GM23248 (cell line): ENCODE data around the gene PLCH1. TPM values are rescaled to one million over a fixed set of nuclear protein-coding genes. Genes with fewer than 3 reads are reported as not detected.

Source experiments
- DNase-seq: peaks from one replicate; pipeline ENCODE4 v3.0.0-alpha.2; 2015
- H2AFZ ChIP-seq: fragments of 200-600 bp; sonication (generic); 2 replicates; pipeline ENCODE4 v1.6.1; 2016; ENCODE audit warnings: antibody characterized with exemption
- H3F3A ChIP-seq: fragments of 200-600 bp; sonication (generic); 2 replicates; pipeline ENCODE4 v1.6.1; 2016; ENCODE audit warnings: mild to moderate bottlenecking, antibody characterized with exemption, mixed run types; ENCODE audit not compliant: insufficient read depth
- H3K27ac ChIP-seq: fragments of 200-600 bp; sonication (generic); 2 replicates; pipeline ENCODE4 v1.5.1; 2016; ENCODE audit warnings: mild to moderate bottlenecking
- H3K27me3 ChIP-seq: fragments of 200-600 bp; sonication (generic); replicated peaks from 2 replicates; pipeline ENCODE4 v1.6.1; 2016; ENCODE audit warnings: mild to moderate bottlenecking; ENCODE audit not compliant: insufficient read depth
- H3K36me3 ChIP-seq: fragments of 200-600 bp; sonication (generic); 2 replicates; pipeline ENCODE4 v1.6.1; 2016; ENCODE audit warnings: low read depth, mild to moderate bottlenecking
- H3K4me1 ChIP-seq: fragments of 200-600 bp; sonication (generic); 2 replicates; pipeline ENCODE4 v1.6.1; 2016; ENCODE audit warnings: mild to moderate bottlenecking; ENCODE audit not compliant: insufficient read depth
- H3K4me2 ChIP-seq: fragments of 200-600 bp; sonication (generic); one replicate; pipeline ENCODE4 v1.6.1; 2016; ENCODE audit warnings: mild to moderate bottlenecking; ENCODE audit not compliant: unreplicated experiment
- H3K4me3 ChIP-seq: fragments of 200-600 bp; sonication (generic); 2 replicates; pipeline ENCODE4 v1.5.1; 2016; ENCODE audit warnings: mild to moderate bottlenecking
- H3K79me2 ChIP-seq: fragments of 200-600 bp; sonication (generic); 2 replicates; pipeline ENCODE4 v1.6.1; 2016; ENCODE audit warnings: mild to moderate bottlenecking; ENCODE audit not compliant: insufficient read depth
- H3K9ac ChIP-seq: fragments of 200-600 bp; sonication (generic); 2 replicates; pipeline ENCODE4 v1.6.1; 2016; ENCODE audit warnings: mild to moderate bottlenecking
- H3K9me2 ChIP-seq: fragments of 200-600 bp; sonication (generic); 2 replicates; pipeline ENCODE4 v1.6.1; 2016; ENCODE audit warnings: mixed run types, mild to moderate bottlenecking, moderate library complexity; ENCODE audit not compliant: insufficient read depth
- H3K9me3 ChIP-seq: fragments of 200-600 bp; sonication (generic); one replicate; pipeline ENCODE4 v1.6.1; 2017; ENCODE audit warnings: low read depth
- H4K20me1 ChIP-seq: fragments of 200-600 bp; sonication (generic); 2 replicates; pipeline ENCODE4 v1.6.0; 2016; ENCODE audit not compliant: insufficient read depth
- EZH2 ChIP-seq: fragments of 200-600 bp; sonication (generic); IDR thresholded peaks from 2 replicates; pipeline ENCODE4 v1.6.1; 2018; ENCODE audit warnings: antibody characterized with exemption, mild to moderate bottlenecking; ENCODE audit not compliant: insufficient read depth, poor library complexity, severe bottlenecking
- EZH2phosphoT487 ChIP-seq: fragments of 200-600 bp; sonication (generic); IDR thresholded peaks from 2 replicates; pipeline ENCODE4 v1.6.1; 2018; ENCODE audit warnings: antibody characterized with exemption, moderate library complexity, mild to moderate bottlenecking, low read depth; ENCODE audit not compliant: insufficient read depth
- WGBS, 2 experiments: methylation state at CpG; one replicate each; pipeline ENCODE4 v1.1.6; 2015 to 2017; ENCODE audit warnings: low lambda C conversion rate in 2 of 2, low coverage in 1 of 2; ENCODE audit errors: missing lambda C conversion rate in 2 of 2; 5-methylcytosine and 5-hydroxymethylcytosine counted together
- in situ Hi-C: fragments of 300-500 bp; cut with MboI; formaldehyde crosslinking; loops from 2 replicates; pipeline ENCODE4 v1.15.0; 2020
- polyA plus RNA-seq: library from polyadenylated mRNA; unstranded; fragments of >200 nt; fragmentation: Nextera tagmentation; extraction: Ambion mirVana; gene quantifications from 2 replicates; pipeline ENCODE4 v1.2.1, GENCODE V29; 2016
- total RNA-seq: library from RNA; depleted of rRNA; stranded (reverse); fragments of >200 nt; shearing (Covaris generic); gene quantifications from 2 replicates; pipeline ENCODE4 v1.2.3, GENCODE V29; 2014

Gene PLCH1
- total and polyA plus RNA-seq, 2 experiments from 2014 or later, result not detected

GRCh38 chr3:155390351-155390750 lies 354.5 kb downstream of the PLCH1 start:
- Histone ChIP-seq H3F3A (peaks cover 26% of the 10 kb centered on the region; the same call in 1 of the 2 replicates), H2AFZ (no peak overlapping the region), H3K9ac (peak overlapping the region; percentile 75), H4K20me1 (no peaks in the 10 kb centered on the region), H3K4me1 (peaks cover 26% of the 10 kb centered on the region), H3K36me3 (no peaks in the 10 kb centered on the region), H3K27me3 (no peaks in the 10 kb centered on the region), H3K9me2 (no peaks in the 10 kb centered on the region), H3K4me3 (no peak overlapping the region), H3K9me3 (no peaks in the 10 kb centered on the region), H3K27ac (peak overlapping the region; percentile 96), H3K4me2 (peak overlapping the region; percentile 67), H3K79me2 (no peaks in the 10 kb centered on the region)
- in situ Hi-C loops, result no loop called here
- no peak for DNase-seq
- TF ChIP-seq EZH2phosphoT487 (no peak), EZH2 (no peak)

- TF ChIP-seq EZH2 (no peak), EZH2phosphoT487 (no peak)
- no peak overlapping the region for H3K9ac ChIP-seq
- no peaks in the 10 kb centered on the region for H3K27me3 ChIP-seq
- H4K20me1 ChIP-seq, result no peaks in the 10 kb centered on the region
- H3K9me2 ChIP-seq, result no peaks in the 10 kb centered on the region
- peaks cover 26% of the 10 kb centered on the region; the same call in 1 of the 2 replicates for H3F3A ChIP-seq
- H3K4me2 ChIP-seq, result no peak overlapping the region
- H3K27ac ChIP-seq, result no peak overlapping the region
- no peak for DNase-seq
- H3K36me3 ChIP-seq, result no peaks in the 10 kb centered on the region
- in situ Hi-C loops, result no loop called here
- H3K4me1 ChIP-seq, result peaks cover 26% of the 10 kb centered on the region
- no peaks in the 10 kb centered on the region for H3K9me3 ChIP-seq
- no peak overlapping the region for H2AFZ ChIP-seq
- H3K4me3 ChIP-seq, result no peak overlapping the region
- no peaks in the 10 kb centered on the region for H3K79me2 ChIP-seq
- 98 to 100% methylated on average over 2 of the region's 2 CpGs for WGBS, 2 experiments
These were observed 356.5 kb downstream of the PLCH1 start for GRCh38 chr3:155388417-155388816.

- no peak overlapping the region for H3K4me3 ChIP-seq
- no peaks in the 10 kb centered on the region for H3K27me3 ChIP-seq
- H3K4me1 ChIP-seq, result peaks cover 24% of the 10 kb centered on the region
- in situ Hi-C loops, result no loop called here
- no peak for DNase-seq
- no peaks in the 10 kb centered on the region for H3K79me2 ChIP-seq
- peaks cover 26% of the 10 kb centered on the region; the same call in 1 of the 2 replicates for H3F3A ChIP-seq
- TF ChIP-seq EZH2phosphoT487 (no peak), EZH2 (no peak)
- H2AFZ ChIP-seq, result no peak overlapping the region
- H3K36me3 ChIP-seq, result no peaks in the 10 kb centered on the region
- WGBS, 2 experiments, result 79 to 85% methylated on average over 3 of the region's 3 CpGs
- H3K4me2 ChIP-seq, result no peak overlapping the region
- H3K9ac ChIP-seq, result no peak overlapping the region
- H4K20me1 ChIP-seq, result no peaks in the 10 kb centered on the region
- H3K9me3 ChIP-seq, result no peaks in the 10 kb centered on the region
- no peak overlapping the region for H3K27ac ChIP-seq
- H3K9me2 ChIP-seq, result no peaks in the 10 kb centered on the region
These were observed 357.3 kb downstream of the PLCH1 start for GRCh38 chr3:155387571-155387970.

- Histone ChIP-seq H2AFZ (no peak overlapping the region), H3K4me2 (no peak overlapping the region), H4K20me1 (no peaks in the 10 kb centered on the region), H3K27ac (no peak overlapping the region), H3K9me2 (no peaks in the 10 kb centered on the region), H3K79me2 (no peaks in the 10 kb centered on the region), H3K4me3 (no peak overlapping the region), H3K4me1 (peaks cover 17% of the 10 kb centered on the region), H3K36me3 (no peaks in the 10 kb centered on the region), H3K9me3 (no peaks in the 10 kb centered on the region), H3K27me3 (no peaks in the 10 kb centered on the region), H3K9ac (no peak overlapping the region), H3F3A (peaks cover 20% of the 10 kb centered on the region; the same call in 1 of the 2 replicates)
- WGBS, 2 experiments, result 66 to 71% methylated on average over 8 of the region's 8 CpGs
- no peak for DNase-seq
- in situ Hi-C loops, result no loop called here
- TF ChIP-seq EZH2 (no peak), EZH2phosphoT487 (no peak)
These were observed 358.0 kb downstream of the PLCH1 start for GRCh38 chr3:155386919-155387318.
